C4-2B (cell line): Measurements from ENCODE around the gene SLC29A2.

Source experiments
- H3K27ac ChIP-seq: fragments of 450-650 bp; 2 replicates; pipeline ENCODE4 v1.5.1; 2017
- ZFX ChIP-seq: fragments of 450-650 bp; IDR thresholded peaks from 2 replicates; pipeline ENCODE4 v1.6.1; 2017
- TF ChIP-seq, protein P1 (sequence below): fragments of 450-650 bp; conservative IDR thresholded peaks from 2 replicates; pipeline ENCODE4 v1.5.1; 2017; ENCODE audit warnings: mild to moderate bottlenecking

SLC29A2 gene

DNA sequence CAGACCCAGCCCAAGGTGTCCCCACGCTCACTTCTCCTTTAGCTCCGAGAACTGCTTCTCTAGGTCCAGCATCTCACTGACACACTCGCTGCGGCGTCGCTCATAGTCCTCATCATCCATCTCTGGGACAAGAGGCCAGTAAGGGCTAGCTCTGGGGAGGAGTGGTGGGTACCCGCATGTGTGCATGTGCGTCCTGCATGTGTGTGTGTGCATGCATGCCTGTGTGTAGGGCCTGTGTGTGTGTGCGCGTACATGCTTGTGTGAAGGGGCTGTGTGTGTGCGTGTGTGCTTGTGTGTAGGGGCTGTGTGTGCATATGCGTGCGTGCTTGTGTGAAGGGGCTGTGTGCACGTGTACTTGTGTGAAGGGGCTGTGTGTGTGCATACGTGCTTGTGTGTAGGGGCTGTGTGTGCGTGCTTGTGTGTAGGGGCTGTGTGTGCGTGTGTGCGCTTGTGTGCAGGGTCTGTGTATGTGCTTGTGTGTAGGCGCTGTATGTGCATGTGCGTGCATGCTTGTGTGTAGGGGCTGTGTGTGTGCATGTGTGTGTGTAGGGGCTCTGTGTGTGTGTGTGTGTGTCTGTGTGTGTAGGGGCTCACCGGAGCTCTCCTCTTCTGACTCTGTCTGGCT is 29.9 kb downstream of the SLC29A2 start:
- TF ChIP-seq ZFX: no peak
- TF ChIP-seq, protein P1, sequence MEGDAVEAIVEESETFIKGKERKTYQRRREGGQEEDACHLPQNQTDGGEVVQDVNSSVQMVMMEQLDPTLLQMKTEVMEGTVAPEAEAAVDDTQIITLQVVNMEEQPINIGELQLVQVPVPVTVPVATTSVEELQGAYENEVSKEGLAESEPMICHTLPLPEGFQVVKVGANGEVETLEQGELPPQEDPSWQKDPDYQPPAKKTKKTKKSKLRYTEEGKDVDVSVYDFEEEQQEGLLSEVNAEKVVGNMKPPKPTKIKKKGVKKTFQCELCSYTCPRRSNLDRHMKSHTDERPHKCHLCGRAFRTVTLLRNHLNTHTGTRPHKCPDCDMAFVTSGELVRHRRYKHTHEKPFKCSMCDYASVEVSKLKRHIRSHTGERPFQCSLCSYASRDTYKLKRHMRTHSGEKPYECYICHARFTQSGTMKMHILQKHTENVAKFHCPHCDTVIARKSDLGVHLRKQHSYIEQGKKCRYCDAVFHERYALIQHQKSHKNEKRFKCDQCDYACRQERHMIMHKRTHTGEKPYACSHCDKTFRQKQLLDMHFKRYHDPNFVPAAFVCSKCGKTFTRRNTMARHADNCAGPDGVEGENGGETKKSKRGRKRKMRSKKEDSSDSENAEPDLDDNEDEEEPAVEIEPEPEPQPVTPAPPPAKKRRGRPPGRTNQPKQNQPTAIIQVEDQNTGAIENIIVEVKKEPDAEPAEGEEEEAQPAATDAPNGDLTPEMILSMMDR: no peak
- no peak overlapping the region for H3K27ac ChIP-seq

DNA sequence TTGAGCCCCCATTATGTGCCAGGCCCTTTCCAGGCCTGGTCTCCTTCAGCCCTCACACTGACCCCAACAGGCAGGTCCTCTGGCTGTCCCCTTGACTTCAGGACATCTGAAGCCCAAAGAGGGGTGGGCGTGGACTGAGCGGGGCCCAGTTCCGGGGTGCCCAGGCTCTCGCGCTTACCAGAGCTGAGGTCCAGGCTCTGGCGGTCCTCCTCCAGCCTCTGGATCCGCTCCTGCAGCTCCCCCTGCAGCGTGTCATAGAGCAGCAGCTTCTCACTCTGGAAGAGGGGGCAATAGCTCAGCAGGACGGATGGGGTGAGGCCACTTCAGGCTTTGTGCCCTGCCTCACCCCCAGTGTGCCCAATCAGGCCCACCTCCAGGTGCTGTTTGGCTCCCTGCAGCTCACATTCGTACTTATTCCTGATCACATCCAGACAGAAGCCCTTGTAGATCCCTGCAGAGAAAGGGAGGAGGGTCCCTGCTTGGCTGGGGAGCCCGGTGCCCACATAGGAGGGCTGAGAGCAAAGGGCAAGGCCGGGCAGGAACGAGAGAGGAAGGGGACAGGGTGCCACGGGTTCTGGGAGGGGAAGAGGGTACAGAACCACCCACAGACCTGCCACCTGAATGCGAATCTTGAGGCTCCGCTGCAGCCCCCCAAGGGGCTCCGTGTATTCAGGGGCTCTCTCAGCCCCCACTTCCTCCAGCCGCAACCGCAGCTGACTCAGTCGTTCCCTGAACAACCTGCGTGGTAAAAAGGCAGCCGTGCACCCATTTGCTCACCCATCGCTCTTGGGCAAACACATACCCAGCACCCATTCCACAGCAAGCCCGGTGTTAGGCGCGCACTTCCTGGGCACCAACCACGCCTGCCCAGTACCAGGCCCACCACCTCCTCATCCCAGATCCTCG is 30.7 kb downstream of the SLC29A2 start:
- TF ChIP-seq, protein P1: no peak
- TF ChIP-seq ZFX: no peak
- no peak overlapping the region for H3K27ac ChIP-seq

DNA sequence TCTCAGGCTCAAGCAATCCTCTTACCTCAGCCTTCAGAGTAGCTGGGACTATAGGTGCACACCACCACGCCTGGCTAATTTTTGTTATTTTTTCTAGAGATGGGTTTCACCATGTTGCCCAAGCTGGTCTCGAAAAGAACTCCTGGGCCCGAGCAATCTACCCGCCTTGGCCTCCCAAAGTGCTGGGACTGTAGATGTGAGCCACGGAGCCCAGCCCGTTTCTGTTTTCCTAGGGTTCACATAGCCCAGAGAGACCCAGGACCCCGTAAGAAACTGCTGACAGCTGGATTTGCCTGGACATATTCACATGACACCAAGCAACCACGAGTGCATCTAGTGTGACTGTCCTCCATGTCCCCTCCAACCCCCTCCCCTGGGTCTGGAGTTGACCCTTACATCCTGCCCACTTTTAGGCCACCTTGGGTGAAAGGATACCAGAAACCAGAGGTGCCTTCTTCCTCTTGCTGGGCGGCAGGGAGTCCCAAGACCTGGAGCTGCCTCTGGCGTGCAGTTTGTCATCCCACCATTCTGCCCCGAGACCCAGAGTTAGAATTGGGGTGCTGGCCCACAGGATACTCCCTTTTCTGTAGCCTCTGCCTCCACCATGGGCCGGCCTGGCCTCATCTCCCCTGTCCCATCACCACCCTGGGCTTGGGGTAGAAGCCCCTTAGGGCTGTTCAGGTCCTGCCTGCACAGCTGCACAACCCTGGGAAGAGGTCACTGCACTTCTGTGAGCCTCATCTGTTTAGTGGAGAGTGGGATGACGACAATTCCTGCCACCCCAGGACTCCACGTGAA is 31.7 kb downstream of the SLC29A2 start:
- TF ChIP-seq, protein P1: no peak
- no peak for TF ChIP-seq ZFX
- H3K27ac ChIP-seq: no peak overlapping the region

DNA sequence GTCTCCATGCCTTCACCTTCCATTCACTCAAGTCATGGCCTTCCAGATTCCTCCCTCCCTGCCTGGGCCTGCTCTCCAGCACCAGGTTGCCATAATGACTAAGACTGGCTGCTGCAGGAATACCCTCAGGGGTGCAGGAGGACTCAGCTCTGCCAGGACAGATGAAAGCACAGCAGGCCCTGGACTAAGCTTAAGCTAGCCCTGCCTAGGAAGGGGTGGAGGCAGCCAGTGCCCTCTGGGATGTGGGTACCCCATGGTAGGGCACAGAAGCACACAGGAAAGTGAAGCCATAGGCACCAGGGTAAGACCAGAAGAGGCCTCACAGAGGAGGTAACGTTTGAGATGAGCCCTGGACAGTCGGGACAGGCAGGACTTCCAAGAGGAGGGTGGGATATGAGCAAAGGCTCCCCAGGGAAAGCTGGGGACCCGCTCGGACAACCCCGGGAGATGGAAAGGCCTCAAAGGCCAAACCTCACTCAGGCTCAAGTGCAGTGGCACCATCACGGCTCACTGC is 32.3 kb downstream of the SLC29A2 start:
- no peak overlapping the region for H3K27ac ChIP-seq

DNA sequence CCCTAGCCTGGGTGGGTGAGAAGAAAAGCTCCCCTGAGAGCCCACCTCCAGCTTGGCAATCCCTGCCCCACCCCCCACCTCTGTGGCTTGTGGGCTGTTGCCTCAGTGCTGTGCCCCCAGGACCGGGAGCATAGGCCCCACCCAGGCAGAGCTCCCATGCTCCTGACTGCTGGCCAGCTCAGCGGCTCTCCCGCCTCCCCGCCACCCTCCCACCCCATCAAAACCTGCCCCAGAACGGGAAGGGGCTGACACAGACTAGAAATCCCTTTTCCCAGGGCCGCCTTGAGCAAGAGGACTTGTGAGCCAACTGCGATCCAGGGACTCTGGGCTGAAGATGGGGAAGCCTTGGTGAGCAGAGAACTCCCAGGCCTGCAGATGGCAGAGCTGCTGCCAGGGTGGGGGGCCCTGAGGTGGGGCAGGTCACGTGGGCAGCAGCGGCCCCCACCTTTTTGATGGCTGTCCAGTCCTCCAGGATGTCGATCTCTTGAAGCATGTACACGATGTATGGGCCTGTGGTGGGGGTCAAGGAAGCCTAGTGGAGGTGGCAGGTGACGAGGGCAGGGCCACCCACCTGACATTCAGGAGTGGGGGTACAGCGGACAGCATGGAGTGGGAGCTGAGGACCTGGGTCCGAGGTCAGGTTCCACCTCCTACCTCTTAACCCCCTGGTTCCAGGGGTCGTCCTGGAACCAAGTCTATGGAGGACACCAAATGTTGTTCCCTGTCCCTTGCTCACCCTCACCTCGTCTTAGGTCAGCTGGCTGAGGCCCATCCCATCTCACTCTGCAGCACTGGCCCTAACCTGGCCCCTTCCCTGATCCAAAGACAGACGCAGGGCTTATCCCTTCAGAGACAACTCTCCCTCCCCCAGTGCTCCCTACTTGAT is 33.0 kb downstream of the SLC29A2 start:
- TF ChIP-seq ZFX: no peak
- TF ChIP-seq, protein P1: no peak
- no peak overlapping the region for H3K27ac ChIP-seq

More for the DNA sequence above, 32.3 kb downstream of the SLC29A2 start:
- TF ChIP-seq, protein P1: no peak
- TF ChIP-seq ZFX: no peak

DNA sequence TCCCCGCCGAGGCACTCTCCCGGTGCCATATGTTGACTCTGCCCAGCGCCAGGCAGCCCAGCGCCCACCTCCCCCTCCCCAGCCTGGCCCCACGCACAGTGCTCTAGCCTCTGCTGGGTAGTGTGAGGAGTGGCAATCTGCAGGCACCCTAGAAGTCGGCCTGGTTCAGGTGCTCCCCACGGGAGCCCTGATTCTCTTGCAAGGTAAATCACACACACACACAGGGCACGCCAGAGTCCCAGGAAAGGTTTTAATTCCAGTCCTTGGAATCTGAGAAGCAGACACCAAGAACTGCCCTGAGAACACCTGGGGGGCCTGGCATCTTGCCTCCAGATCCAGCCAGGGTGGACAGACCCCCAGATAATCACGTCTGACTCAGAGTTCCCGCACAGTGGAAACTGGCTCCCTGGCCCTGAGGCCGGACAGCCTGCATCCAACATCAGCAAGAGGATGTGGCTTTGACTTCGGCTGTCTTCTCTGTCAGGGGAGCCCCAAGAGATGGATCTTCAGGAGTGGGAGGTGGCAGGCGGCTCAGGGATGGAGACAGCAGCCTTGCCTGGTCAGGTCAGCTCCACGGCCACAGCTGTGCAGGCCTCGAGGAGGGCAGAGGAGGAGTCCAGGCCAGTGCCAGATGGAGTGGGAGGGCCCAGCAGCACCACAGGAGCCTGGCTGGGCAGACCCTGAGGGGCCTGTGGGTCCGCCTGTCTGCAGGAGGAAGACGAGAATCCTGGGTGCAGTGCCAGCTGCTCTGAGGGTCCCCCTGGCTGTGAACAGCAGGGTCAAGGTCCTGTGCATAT is 34.3 kb downstream of the SLC29A2 start:
- TF ChIP-seq, protein P1: no peak
- TF ChIP-seq ZFX: no peak
- no peak overlapping the region for H3K27ac ChIP-seq
